ENCODE data around the gene CDKN2B-AS1. TPM values are rescaled to one million over a fixed set of nuclear protein-coding genes. Genes with fewer than 3 reads are reported as not detected.

The CDKN2B-AS1 gene
- total and polyA plus RNA-seq, 2 of the 13 experiments (the other 11 are each of a cell fraction or from before 2014, with no cell fraction given) = 0.64 to 2.3 TPM

DNA sequence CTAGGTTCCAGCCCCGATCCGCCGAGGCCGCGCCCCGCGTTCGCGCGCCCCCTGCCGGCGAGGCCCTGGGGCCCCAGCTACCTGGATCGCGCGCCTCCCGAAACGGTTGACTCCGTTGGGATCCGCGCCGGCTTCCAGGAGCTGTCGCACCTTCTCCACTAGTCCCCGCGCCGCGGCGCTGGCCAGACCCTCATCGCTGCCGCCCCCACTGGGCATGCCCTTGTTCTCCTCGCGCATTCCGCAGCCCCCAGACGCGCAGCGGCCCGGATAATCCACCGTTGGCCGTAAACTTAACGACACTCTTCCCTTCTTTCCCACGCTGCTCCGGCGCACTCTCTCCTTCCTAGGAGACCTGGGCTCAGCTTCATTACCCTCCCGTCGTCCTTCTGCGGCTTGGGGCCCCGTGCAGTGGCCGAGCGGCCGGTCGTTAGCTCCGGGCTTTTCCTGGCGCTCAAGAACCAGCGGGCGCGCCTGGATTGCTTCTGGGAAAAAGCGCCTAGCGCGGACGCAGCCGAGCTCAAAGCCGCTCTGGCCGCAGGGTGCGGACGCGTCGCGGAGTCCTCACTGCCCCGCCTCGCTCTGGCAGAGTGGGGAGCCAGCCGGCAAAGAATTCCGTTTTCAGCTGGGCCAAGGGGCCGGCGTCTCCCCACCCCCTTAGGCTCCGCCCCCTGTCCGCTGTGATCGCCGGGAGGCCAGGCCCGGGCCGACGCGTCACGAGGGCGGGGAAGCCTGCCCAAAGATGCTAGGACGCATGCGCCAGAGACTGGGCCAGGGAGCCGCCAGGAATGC, 14.3 kb downstream of the CDKN2B-AS1 start, which contains the start of gene CDKN2B (continued):
- TF ChIP-seq IKZF1 (IDR thresholded peaks at IDR 0.05) (no peak), ZNF839 (CRISPR knock-in tag; IDR thresholded peaks at IDR 0.05; ENCODE audit: borderline replicate concordance) (peak; percentile 34; the same call in 1 of the 2 replicates), ETV6 (CRISPR knock-in tag; conservative IDR thresholded peaks at IDR 0.05) (0 out of 2 replicates have a peak, but pooled peaks have one; percentile 26), JUN (CRISPR knock-in tag; IDR thresholded peaks at IDR 0.05) (0 out of 2 replicates have a peak, but pooled peaks have one; percentile 17), CAMTA2 (CRISPR knock-in tag; IDR thresholded peaks at IDR 0.05; ENCODE audit: borderline replicate concordance) (0 out of 2 replicates have a peak, but pooled peaks have one; percentile 29), ARNT (IDR thresholded peaks at IDR 0.05) (no peak), KAT8 (CRISPR knock-in tag; IDR thresholded peaks at IDR 0.05) (0 out of 2 replicates have a peak, but pooled peaks have one; percentile 47), MIER2 (CRISPR knock-in tag; IDR thresholded peaks at IDR 0.05) (peak; percentile 79), GZF1 (CRISPR knock-in tag; IDR thresholded peaks at IDR 0.05) (no peak), ZNF12 (CRISPR knock-in tag; IDR thresholded peaks at IDR 0.05) (no peak), ZNF333 (CRISPR knock-in tag; IDR thresholded peaks at IDR 0.05; ENCODE audit: borderline replicate concordance) (0 out of 2 replicates have a peak, but pooled peaks have one; percentile 36), YEATS4 (CRISPR knock-in tag; IDR thresholded peaks at IDR 0.05; ENCODE audit: borderline replicate concordance) (peak; percentile 79), PCBP1 (IDR thresholded peaks at IDR 0.05; ENCODE audit: borderline replicate concordance, low read depth, low read length) (no peak), ZNF431 (CRISPR knock-in tag; IDR thresholded peaks at IDR 0.05; ENCODE audit: borderline replicate concordance, low read depth) (no peak), ZNF549 (CRISPR knock-in tag; IDR thresholded peaks at IDR 0.05) (no peak), ZFP36L1 (CRISPR knock-in tag; IDR thresholded peaks at IDR 0.05) (0 out of 2 replicates have a peak, but pooled peaks have one; percentile 51), ZNF382 (CRISPR knock-in tag; IDR thresholded peaks at IDR 0.05; ENCODE audit: borderline replicate concordance) (no peak), GLI4 (CRISPR knock-in tag; IDR thresholded peaks at IDR 0.05; ENCODE audit: borderline replicate concordance) (peak; percentile 62; the same call in 1 of the 2 replicates), PPARG (CRISPR knock-in tag; conservative IDR thresholded peaks at IDR 0.05) (0 out of 2 replicates have a peak, but pooled peaks have one; percentile 25), RBAK (CRISPR knock-in tag; IDR thresholded peaks at IDR 0.05) (no peak), HIVEP1 (CRISPR knock-in tag; IDR thresholded peaks at IDR 0.05) (peak; percentile 64; the same call in 1 of the 2 replicates), MAFF (IDR thresholded peaks at IDR 0.05; ENCODE audit: low read depth, low read length) (no peak), KMT2A (CRISPR knock-in tag; IDR thresholded peaks at IDR 0.05) (peak; percentile 57; the same call in 1 of the 2 replicates)
- TF ChIP-seq, protein P1, sequence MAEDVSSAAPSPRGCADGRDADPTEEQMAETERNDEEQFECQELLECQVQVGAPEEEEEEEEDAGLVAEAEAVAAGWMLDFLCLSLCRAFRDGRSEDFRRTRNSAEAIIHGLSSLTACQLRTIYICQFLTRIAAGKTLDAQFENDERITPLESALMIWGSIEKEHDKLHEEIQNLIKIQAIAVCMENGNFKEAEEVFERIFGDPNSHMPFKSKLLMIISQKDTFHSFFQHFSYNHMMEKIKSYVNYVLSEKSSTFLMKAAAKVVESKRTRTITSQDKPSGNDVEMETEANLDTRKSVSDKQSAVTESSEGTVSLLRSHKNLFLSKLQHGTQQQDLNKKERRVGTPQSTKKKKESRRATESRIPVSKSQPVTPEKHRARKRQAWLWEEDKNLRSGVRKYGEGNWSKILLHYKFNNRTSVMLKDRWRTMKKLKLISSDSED (CRISPR knock-in tag; IDR thresholded peaks at IDR 0.05) = no peak
- TF ChIP-seq, protein P2, sequence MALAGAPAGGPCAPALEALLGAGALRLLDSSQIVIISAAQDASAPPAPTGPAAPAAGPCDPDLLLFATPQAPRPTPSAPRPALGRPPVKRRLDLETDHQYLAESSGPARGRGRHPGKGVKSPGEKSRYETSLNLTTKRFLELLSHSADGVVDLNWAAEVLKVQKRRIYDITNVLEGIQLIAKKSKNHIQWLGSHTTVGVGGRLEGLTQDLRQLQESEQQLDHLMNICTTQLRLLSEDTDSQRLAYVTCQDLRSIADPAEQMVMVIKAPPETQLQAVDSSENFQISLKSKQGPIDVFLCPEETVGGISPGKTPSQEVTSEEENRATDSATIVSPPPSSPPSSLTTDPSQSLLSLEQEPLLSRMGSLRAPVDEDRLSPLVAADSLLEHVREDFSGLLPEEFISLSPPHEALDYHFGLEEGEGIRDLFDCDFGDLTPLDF (CRISPR knock-in tag; IDR thresholded peaks at IDR 0.05) = peak; percentile 24; the same call in 1 of the 2 replicates
- TF ChIP-seq, protein P3, sequence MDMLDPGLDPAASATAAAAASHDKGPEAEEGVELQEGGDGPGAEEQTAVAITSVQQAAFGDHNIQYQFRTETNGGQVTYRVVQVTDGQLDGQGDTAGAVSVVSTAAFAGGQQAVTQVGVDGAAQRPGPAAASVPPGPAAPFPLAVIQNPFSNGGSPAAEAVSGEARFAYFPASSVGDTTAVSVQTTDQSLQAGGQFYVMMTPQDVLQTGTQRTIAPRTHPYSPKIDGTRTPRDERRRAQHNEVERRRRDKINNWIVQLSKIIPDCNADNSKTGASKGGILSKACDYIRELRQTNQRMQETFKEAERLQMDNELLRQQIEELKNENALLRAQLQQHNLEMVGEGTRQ (IDR thresholded peaks at IDR 0.05; ENCODE audit: low read depth, low read length) = no peak
- TF ChIP-seq, protein P3 (CRISPR knock-in tag; IDR thresholded peaks at IDR 0.05; ENCODE audit: borderline replicate concordance) = no peak; the same call in 1 of the 2 replicates

Data from HepG2 (cell line).